Hindlimb muscle (tissue), 1 donor: ENCODE data around the gene KCNE1. TPM values are rescaled to one million over a fixed set of nuclear protein-coding genes. Genes with fewer than 3 reads are reported as not detected.

Experiments used
- DNase-seq: peaks from one replicate; pipeline ENCODE4 v3.0.0-alpha.2; 2013
- polyA plus RNA-seq: library from polyadenylated mRNA; unstranded; fragments of 120-200 nt; gene quantifications from one replicate; pipeline ENCODE4 v1.2.1, GENCODE V29; 2013; ENCODE audit not compliant: insufficient read length

Gene KCNE1
- polyA plus RNA-seq, 1 donor, result 0.28 TPM

GRCh38 chr21:34535886-34536285 is 23.9 kb upstream of the KCNE1 start:
- DNase-seq, result no peak

GRCh38 chr21:34534522-34534921 is 22.5 kb upstream of the KCNE1 start:
- DNase-seq, result no peak

GRCh38 chr21:34533938-34534337 is 21.9 kb upstream of the KCNE1 start:
- DNase-seq, result no peak

GRCh38 chr21:34531399-34531798 is 19.4 kb upstream of the KCNE1 start:
- no peak for DNase-seq

GRCh38 chr21:34530261-34530660 is 18.3 kb upstream of the KCNE1 start:
- DNase-seq, result no peak

GRCh38 chr21:34528131-34528561 is 16.1 kb upstream of the KCNE1 start:
- no peak for DNase-seq

GRCh38 chr21:34526618-34527290 is 14.7 kb upstream of the KCNE1 start:
- DNase-seq, result peak; percentile 93

GRCh38 chr21:34526241-34526617 is 14.2 kb upstream of the KCNE1 start:
- DNase-seq, result no peak

GRCh38 chr21:34524646-34525601 is 12.9 kb upstream of the KCNE1 start:
- DNase-seq, result peak; percentile 50

- DNase-seq, result no peak
These were observed 11.1 kb upstream of the KCNE1 start for GRCh38 chr21:34523019-34523555.

- DNase-seq, result no peak
These were observed 10.3 kb upstream of the KCNE1 start for GRCh38 chr21:34522284-34522683.

- no peak for DNase-seq
These were observed 9.6 kb upstream of the KCNE1 start for GRCh38 chr21:34521561-34521960.

GRCh38 chr21:34520764-34521508 is 8.9 kb upstream of the KCNE1 start:
- DNase-seq, result no peak

GRCh38 chr21:34520281-34520680 is 8.3 kb upstream of the KCNE1 start:
- DNase-seq, result no peak

GRCh38 chr21:34519694-34520093 is 7.7 kb upstream of the KCNE1 start:
- no peak for DNase-seq

GRCh38 chr21:34519016-34519415 is 7.0 kb upstream of the KCNE1 start:
- DNase-seq, result no peak

GRCh38 chr21:34518301-34518700 is 6.3 kb upstream of the KCNE1 start:
- DNase-seq, result no peak

GRCh38 chr21:34517491-34518245 is 5.7 kb upstream of the KCNE1 start:
- DNase-seq, result no peak

- DNase-seq, result no peak
These were observed 5.0 kb upstream of the KCNE1 start for GRCh38 chr21:34517039-34517438.

- DNase-seq, result no peak
These were observed 2.6 kb upstream of the KCNE1 start for GRCh38 chr21:34514576-34515115.

- DNase-seq, result no peak
These were observed 1.2 kb upstream of the KCNE1 start for GRCh38 chr21:34513129-34513675.
